NCI-H187 treated with DMSO at 0.1 percent for 48 hours (cell line): ENCODE measurements around the gene PDE9A.

Source experiments
- DNase-seq: peaks from one replicate; lab custom pipeline; 2025; lab: John Stamatoyannopoulos, UW

The PDE9A gene

GRCh38 chr21:42642219-42642745, 11.1 kb upstream of the PDE9A start:
- DNase-seq: no peak

GRCh38 chr21:42644223-42645208, 8.9 kb upstream of the PDE9A start:
- no peak for DNase-seq

GRCh38 chr21:42645211-42646075, 8.0 kb upstream of the PDE9A start:
- no peak for DNase-seq

- no peak for DNase-seq
Measured at GRCh38 chr21:42646076-42646825, 7.2 kb upstream of the PDE9A start.

GRCh38 chr21:42646836-42647235, 6.6 kb upstream of the PDE9A start:
- no peak for DNase-seq

GRCh38 chr21:42648606-42649005, 4.8 kb upstream of the PDE9A start:
- DNase-seq: no peak

GRCh38 chr21:42649122-42650032, 4.0 kb upstream of the PDE9A start:
- no peak for DNase-seq

- no peak for DNase-seq
Measured at GRCh38 chr21:42650033-42650370, 3.4 kb upstream of the PDE9A start.

- no peak for DNase-seq
Measured at GRCh38 chr21:42650441-42651421, 2.7 kb upstream of the PDE9A start.

- DNase-seq: no peak
Measured at GRCh38 chr21:42651515-42652401, 1.7 kb upstream of the PDE9A start.

GRCh38 chr21:42652527-42653230, 742 bp upstream of the PDE9A start:
- no peak for DNase-seq

GRCh38 chr21:42654179-42654912, 925 bp downstream of the PDE9A start:
- no peak for DNase-seq

GRCh38 chr21:42654913-42655795, 1.7 kb downstream of the PDE9A start:
- no peak for DNase-seq

GRCh38 chr21:42655796-42656770, 2.7 kb downstream of the PDE9A start:
- DNase-seq: no peak

- no peak for DNase-seq
Measured at GRCh38 chr21:42656872-42657271, 3.5 kb downstream of the PDE9A start.
